ENCODE results near the gene CLN6. TPM values are rescaled to one million over a fixed set of nuclear protein-coding genes. Genes with fewer than 3 reads are reported as not detected.
A peak's percentile ranks its signal among the peaks of the same experiment; 100 is the strongest.

Gene CLN6
- total RNA-seq, 2 donors from 2014 or later = 12.7 to 21.1 TPM

DNA sequence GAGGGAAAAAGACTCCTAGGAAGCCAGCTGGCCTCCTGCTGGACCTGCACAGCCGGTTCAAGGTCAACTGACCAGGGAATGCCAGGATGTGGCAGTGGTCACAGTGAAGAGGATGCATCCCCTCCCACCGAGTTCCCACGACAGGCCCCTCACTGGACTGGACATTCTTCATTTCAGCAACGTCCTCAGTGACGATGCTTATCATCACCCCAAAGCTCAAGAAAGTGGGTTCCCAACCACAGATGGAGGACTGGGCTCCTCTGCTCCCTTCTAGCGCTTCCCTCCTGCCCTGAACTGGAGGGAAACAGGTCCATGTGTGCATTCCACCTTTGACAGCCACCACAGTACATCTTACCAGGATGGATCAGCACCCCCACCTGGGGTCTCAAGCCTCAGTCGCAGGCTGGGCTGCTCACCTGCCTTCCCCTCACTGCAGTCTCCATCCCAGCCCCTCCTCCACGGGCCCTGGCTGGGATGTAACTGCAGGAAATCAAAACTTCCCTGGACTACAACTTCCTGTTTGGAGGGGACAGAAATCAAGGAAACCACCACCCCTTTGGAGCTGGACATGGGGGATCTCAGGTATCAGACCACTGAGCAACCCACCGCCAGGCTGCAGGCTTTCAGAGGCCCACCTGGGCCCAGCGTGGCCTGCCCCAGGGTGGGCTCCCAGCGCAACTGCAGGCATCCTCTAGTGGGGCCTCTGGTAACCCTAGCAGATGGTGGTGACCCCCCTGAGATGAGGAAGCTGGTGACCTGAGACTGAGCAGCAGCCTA lies 31.7 kb downstream of the CLN6 start:
- peaks cover 22% of the 10 kb centered on the region for H3K4me1 ChIP-seq
- no peak for DNase-seq
- intact Hi-C loops (cut with DNase I) = no loop called here
- no peak overlapping the region for H3K4me3 ChIP-seq
- WGBS, 2 donors = 75 to 88% methylated on average over 6 to 11 of the region's 11 CpGs
- H3K36me3 ChIP-seq (replicated peaks in 1 of 2; ENCODE audit: insufficient read depth in 1 of 2, low read depth in 2 of 2) = no peaks in the 10 kb centered on the region
- no peaks in the 10 kb centered on the region for H3K27me3 ChIP-seq
- no peak for TF ChIP-seq CTCF (IDR thresholded peaks at IDR 0.05)
- no peak overlapping the region for H3K27ac ChIP-seq
- no peaks in the 10 kb centered on the region for H3K9me3 ChIP-seq
- no peak for ATAC-seq

GRCh38 chr15:68197170-68197492 lies 32.4 kb downstream of the CLN6 start:
- intact Hi-C loops (cut with DNase I) = no loop called here
- 93 to 97% methylated on average over 8 of the region's 8 CpGs for WGBS, 2 donors

GRCh38 chr15:68196445-68197169 lies 32.9 kb downstream of the CLN6 start:
- ATAC-seq = no peak
- Histone ChIP-seq H3K4me1 (peaks cover 21% of the 10 kb centered on the region), H3K27me3 (no peaks in the 10 kb centered on the region), H3K27ac (no peak overlapping the region), H3K4me3 (no peak overlapping the region), H3K9me3 (no peaks in the 10 kb centered on the region), H3K36me3 (replicated peaks in 1 of 2; ENCODE audit: insufficient read depth in 1 of 2, low read depth in 2 of 2) (no peaks in the 10 kb centered on the region)
- WGBS, 2 donors = 90 to 91% methylated on average over 12 to 17 of the region's 17 CpGs
- intact Hi-C loops (cut with DNase I) = no loop called here
- no peak for DNase-seq
- TF ChIP-seq CTCF (IDR thresholded peaks at IDR 0.05) (no peak), POLR2A (IDR thresholded peaks at IDR 0.05) (no peak)

More at GRCh38 chr15:68197170-68197492, 32.4 kb downstream of the CLN6 start:
- Histone ChIP-seq H3K27me3 (no peaks in the 10 kb centered on the region), H3K4me3 (no peak overlapping the region), H3K36me3 (replicated peaks in 1 of 2; ENCODE audit: insufficient read depth in 1 of 2, low read depth in 2 of 2) (no peaks in the 10 kb centered on the region), H3K9me3 (no peaks in the 10 kb centered on the region), H3K4me1 (peaks cover 22% of the 10 kb centered on the region), H3K27ac (no peak overlapping the region)
- TF ChIP-seq POLR2A (IDR thresholded peaks at IDR 0.05) = no peak
- no peak for TF ChIP-seq CTCF (IDR thresholded peaks at IDR 0.05)
- DNase-seq (no peak), ATAC-seq (no peak)

DNA sequence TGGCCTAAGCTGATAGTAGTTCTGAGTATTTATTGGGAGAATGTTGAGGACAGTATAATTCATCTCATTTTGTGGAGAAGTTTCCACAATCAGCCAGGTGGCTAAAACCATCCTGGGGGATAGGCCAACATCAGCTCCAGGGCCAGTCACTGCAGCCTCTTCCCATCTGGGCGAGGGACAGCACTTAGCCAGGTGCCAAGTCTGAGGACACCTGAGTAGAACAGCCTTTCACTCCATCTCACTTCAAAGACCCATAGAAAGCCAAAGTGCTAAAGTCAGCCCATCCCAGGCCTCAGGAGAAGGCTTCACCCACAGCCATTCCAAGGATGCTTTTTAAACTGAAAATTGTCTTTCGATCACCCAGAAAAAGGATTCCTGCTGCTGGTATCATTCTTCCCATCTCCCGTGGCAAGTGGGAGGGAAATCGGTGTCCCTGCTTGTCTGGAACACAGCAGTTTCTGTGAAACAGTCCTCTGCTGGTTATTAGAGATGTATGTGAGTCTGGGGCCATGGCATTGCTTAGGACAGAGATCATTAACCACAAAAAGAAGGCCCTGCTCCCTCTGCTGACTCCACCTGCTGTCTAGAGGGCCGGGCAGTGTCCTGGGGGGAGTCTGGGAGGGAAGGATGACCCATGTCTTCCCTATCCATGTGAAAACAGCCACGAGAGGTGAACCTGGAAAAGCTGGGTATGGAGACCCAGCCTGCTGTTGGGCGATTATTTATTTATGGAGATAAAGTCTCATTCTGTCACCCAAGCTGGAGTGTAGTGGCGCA lies 34.0 kb downstream of the CLN6 start:
- Histone ChIP-seq H3K4me3 (no peak overlapping the region), H3K36me3 (replicated peaks in 1 of 2; ENCODE audit: insufficient read depth in 1 of 2, low read depth in 2 of 2) (no peaks in the 10 kb centered on the region), H3K27me3 (no peaks in the 10 kb centered on the region), H3K4me1 (peaks cover 12% of the 10 kb centered on the region), H3K27ac (peak overlapping the region in 3 of 4 donors; percentile 4 to 41 (median 28)), H3K9me3 (no peaks in the 10 kb centered on the region)
- no peak for DNase-seq
- 89 to 96% methylated on average over 8 of the region's 8 CpGs for WGBS, 2 donors
- TF ChIP-seq POLR2A (IDR thresholded peaks at IDR 0.05) (no peak), CTCF (IDR thresholded peaks at IDR 0.05) (peak in 1 of 7 experiments; percentile 1)
- intact Hi-C loops (cut with DNase I) = no loop called here
- ATAC-seq = no peak
